ENCODE measurements around the gene GARIN5B. TPM values are rescaled to one million over a fixed set of nuclear protein-coding genes. Genes with fewer than 3 reads are reported as not detected.

GARIN5B gene
- polyA plus RNA-seq, 1 of the 3 experiments (the other 2 are of a cell fraction), result not detected

GRCh38 chr19:55341595-55342531, 21.2 kb downstream of the GARIN5B start:
- no peak overlapping the region for H2AFZ ChIP-seq (ENCODE audit: low read depth)
- peaks cover 0 to 4% of the 10 kb centered on the region in 2 experiments for H3K36me3 ChIP-seq (replicated peaks in 1 of 2; ENCODE audit: control insufficient read depth in 1 of 2, insufficient read depth in 2 of 2, low read length in 1 of 2)
- H3K9me3 ChIP-seq, result no peaks in the 10 kb centered on the region
- H3K79me2 ChIP-seq (ENCODE audit: insufficient read depth), result peaks cover 9% of the 10 kb centered on the region; the same call in 1 of the 2 replicates
- H3K9me2 ChIP-seq, result no peaks in the 10 kb centered on the region
- TF ChIP-seq YY1 (IDR thresholded peaks at IDR 0.05; ENCODE audit: low read depth), result no peak
- no peak for TF ChIP-seq NRF1 (IDR thresholded peaks at IDR 0.05; ENCODE audit: low read depth, low read length)
- no peak for TF ChIP-seq RFX5 (IDR thresholded peaks at IDR 0.05; ENCODE audit: low read length)
- no peak for TF ChIP-seq ELF1 (IDR thresholded peaks at IDR 0.05)
- TF ChIP-seq RCOR1 (IDR thresholded peaks at IDR 0.05; ENCODE audit: low read length), result no peak
- no peak for TF ChIP-seq NFIC (IDR thresholded peaks at IDR 0.05; ENCODE audit: borderline replicate concordance)
- TF ChIP-seq FOXJ3 (CRISPR knock-in tag; IDR thresholded peaks at IDR 0.05), result no peak
- TF ChIP-seq EP300 (IDR thresholded peaks at IDR 0.05; ENCODE audit: borderline replicate concordance in 1 of 2, low read depth in 1 of 2, low read length in 1 of 2), result no peak
- no peak for TF ChIP-seq POLR2AphosphoS5 (IDR thresholded peaks at IDR 0.05; ENCODE audit: low read depth, low read length)
- no peak for TF ChIP-seq USF2 (IDR thresholded peaks at IDR 0.05; ENCODE audit: borderline replicate concordance, low read depth, low read length)
- no peak for TF ChIP-seq CHD2 (IDR thresholded peaks at IDR 0.05; ENCODE audit: low read length, partially characterized antibody)
- TF ChIP-seq MEF2A (IDR thresholded peaks at IDR 0.05; ENCODE audit: borderline replicate concordance, low read depth), result no peak
- no peak for TF ChIP-seq FOSL2 (IDR thresholded peaks at IDR 0.05; ENCODE audit: borderline replicate concordance, low read depth)
- no peak for TF ChIP-seq GABPA (IDR thresholded peaks at IDR 0.05; ENCODE audit: low read depth)
- TF ChIP-seq MAX (IDR thresholded peaks at IDR 0.05; ENCODE audit: low read depth), result no peak
- TF ChIP-seq ZBTB33 (IDR thresholded peaks at IDR 0.05; ENCODE audit: borderline replicate concordance, low read depth), result no peak
- no peak for TF ChIP-seq TCF12 (IDR thresholded peaks at IDR 0.05)
- no peak for TF ChIP-seq EZH2phosphoT487 (IDR thresholded peaks at IDR 0.05; ENCODE audit: borderline replicate concordance, low read depth)
- H3K4me3 ChIP-seq (ENCODE audit: low read depth in 2 of 2, low read length in 1 of 2), result peak overlapping the region in 1 of 2 experiments; percentile 29; a peak in 2 of 4 replicates
- no peak overlapping the region for H3K27ac ChIP-seq (ENCODE audit: low read depth in 2 of 2, low read length in 1 of 2)
- whole genome bisulfite sequencing (ENCODE audit: low lambda C conversion rate), result 87% methylated on average over 31 of the region's 50 CpGs
- H3F3A ChIP-seq (replicated peaks; ENCODE audit: insufficient read depth), result no peaks in the 10 kb centered on the region
- DNase-seq, result no peak
- no peaks in the 10 kb centered on the region for H3K27me3 ChIP-seq (ENCODE audit: insufficient read depth)
- CTCF ChIA-PET, result no interaction called here
- H3K9ac ChIP-seq, result no peak overlapping the region
- H4K20me1 ChIP-seq (ENCODE audit: insufficient read depth), result no peaks in the 10 kb centered on the region
- POLR2A ChIA-PET, result no interaction called here
- H3K4me1 ChIP-seq (ENCODE audit: control insufficient read depth in 1 of 2, insufficient read depth in 2 of 2, low read depth in 1 of 2, low read length in 1 of 2), result peaks cover 0 to 44% of the 10 kb centered on the region in 2 experiments; a peak in 2 of 4 replicates
- H3K4me2 ChIP-seq, result peak overlapping the region; percentile 100; the same call in 1 of the 2 replicates
